T47D (cell line): ENCODE data around the gene HS1BP3.

ENCODE experiments used
- DNase-seq, 2 experiments: peaks; one replicate each; pipeline versions ENCODE4 v3.0.0 to v3.0.0-alpha.2; 2011 to 2012; ENCODE audit warnings: low read depth in 1 of 2, low spot score in 1 of 2
- JUND ChIP-seq: IDR thresholded peaks from 2 replicates; pipeline ENCODE4 v1.6.1; 2012; ENCODE audit warnings: low read depth
- in situ Hi-C: cut with HindIII; loops from 2 replicates; pipeline ENCODE4 v1.10.0; 2016; ENCODE audit warnings: low sequenced_read_pairs, low pct_unique_long_range_greater_than_20kb

Gene HS1BP3

DNA sequence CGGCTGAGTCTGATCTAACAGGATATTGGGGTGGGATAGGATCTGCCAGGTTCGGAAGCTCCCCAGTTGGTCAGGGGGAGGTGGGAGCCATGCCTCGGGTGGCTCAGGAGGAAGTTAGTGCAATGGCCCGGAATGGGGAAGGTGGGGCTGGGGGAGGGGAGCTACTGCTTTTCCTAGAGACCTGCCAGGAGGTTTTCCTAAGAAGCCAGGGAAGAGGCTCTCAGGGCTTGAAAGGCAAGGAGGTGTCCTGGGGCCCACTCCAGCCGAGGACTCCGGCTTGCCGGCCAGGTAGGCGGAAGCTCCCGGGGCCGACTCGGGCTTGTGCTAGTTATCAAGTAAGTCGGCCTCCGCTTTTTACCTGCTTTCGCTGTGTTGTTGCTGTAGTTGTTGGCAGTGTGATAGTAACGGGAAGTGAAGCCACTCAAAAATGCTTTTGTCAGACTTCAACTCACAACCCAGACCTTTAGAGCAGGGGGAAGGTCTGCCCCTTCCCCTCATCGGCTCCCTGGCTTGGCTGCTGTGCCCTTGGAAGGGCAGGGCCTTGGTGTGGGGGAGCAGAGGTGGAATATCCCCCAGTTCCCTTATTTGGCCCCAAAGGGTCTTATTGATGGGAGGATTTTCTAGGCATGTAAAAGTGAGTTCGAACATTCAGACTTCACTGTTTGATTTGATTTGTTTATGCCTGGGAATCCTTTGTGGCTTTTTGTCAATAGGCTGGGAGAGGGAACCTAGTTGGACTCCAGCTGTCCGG lies 21.5 kb upstream of the HS1BP3 start:
- DNase-seq = no peak
- in situ Hi-C loops = no loop called here
- no peak for TF ChIP-seq JUND

DNA sequence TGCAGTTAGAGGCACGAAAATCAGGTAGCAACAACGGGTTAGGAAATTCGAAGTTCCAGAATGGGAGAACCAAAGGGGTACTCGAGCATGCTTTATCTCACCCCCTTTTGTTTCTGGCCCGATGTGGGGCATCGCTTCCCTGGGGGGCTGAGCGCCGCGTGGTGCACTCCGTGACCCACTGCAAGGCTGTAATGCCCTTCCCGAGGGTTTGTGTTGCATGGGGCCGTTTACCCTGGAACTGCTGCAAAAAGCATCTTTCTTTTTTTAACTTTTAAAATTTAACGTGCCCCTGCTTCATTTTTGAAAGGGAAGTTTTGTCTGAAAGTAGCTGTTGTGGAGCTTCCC lies 20.8 kb upstream of the HS1BP3 start:
- no peak for TF ChIP-seq JUND
- in situ Hi-C loops = no loop called here
- no peak for DNase-seq

DNA sequence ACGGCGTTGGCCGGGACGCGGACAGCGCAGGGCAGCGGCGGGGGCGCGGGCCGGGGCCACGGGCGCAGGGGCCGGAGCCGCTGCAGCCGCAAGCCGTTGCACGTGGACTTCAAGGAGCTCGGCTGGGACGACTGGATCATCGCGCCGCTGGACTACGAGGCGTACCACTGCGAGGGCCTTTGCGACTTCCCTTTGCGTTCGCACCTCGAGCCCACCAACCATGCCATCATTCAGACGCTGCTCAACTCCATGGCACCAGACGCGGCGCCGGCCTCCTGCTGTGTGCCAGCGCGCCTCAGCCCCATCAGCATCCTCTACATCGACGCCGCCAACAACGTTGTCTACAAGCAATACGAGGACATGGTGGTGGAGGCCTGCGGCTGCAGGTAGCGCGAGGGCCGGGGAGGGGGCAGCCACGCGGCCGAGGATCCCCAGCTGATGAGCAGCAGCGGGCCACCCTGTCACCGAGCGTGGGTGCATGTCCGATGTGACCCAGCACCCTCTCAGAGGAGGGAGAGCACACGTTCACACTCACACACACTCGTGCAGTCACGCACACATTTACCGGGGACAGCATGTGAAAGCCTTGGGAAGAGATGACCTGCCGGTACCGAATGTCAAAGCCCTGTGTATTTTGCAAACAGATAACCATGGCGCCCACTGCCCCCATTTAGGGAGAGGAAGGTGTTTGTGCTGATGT lies 20.3 kb upstream of the HS1BP3 start:
- DNase-seq = no peak
- TF ChIP-seq JUND = no peak
- in situ Hi-C loops = no loop called here

DNA sequence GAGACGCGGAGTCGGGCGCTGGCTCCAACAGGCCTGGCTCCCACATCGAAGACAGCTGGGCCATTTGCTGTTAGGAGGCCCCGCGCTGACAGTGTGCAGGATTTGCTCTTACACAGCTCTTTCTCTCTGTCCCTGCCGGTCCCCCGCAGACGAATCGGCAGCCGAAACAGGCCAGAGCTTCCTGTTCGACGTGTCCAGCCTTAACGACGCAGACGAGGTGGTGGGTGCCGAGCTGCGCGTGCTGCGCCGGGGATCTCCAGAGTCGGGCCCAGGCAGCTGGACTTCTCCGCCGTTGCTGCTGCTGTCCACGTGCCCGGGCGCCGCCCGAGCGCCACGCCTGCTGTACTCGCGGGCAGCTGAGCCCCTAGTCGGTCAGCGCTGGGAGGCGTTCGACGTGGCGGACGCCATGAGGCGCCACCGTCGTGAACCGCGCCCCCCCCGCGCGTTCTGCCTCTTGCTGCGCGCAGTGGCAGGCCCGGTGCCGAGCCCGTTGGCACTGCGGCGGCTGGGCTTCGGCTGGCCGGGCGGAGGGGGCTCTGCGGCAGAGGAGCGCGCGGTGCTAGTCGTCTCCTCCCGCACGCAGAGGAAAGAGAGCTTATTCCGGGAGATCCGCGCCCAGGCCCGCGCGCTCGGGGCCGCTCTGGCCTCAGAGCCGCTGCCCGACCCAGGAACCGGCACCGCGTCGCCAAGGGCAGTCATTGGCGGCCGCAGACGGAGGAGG lies 19.6 kb upstream of the HS1BP3 start:
- no peak for DNase-seq
- in situ Hi-C loops = no loop called here

DNA sequence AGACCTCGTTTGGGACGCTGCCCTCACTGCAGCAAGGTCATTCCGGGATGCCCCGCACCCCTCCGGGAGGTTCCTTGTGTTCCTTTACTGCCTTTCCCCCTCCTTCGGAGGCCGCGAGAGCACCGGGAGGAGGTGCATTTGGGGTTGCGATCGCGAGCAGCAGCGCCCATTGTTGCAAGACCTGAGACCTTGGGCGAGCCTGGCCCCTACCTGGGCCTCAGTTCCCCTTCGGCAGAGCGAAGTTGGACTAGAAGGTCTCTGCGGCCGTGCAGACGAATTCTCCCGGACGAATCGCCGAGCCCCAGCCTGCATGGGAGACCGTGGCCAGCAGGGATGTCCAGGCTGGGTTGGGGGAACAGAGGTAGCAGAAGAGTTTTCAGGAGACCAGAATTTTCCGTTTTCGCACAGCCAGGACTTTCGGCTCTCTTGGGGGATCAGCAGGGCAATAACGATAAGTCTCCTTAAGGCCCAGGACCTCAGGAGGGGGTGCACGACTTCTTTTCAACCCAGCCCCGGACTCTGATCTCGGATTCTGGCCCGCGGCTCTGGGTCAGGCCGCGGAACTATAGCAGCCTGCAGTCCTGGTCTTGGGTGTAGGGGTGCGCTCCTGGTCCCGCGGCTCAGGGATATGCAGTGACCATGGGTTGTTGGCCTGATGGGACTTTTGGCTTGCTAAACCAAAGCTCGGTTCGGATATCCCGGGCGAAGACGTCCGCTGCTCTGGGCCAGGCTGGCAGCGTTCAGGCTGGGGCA lies 18.8 kb upstream of the HS1BP3 start:
- in situ Hi-C loops = no loop called here
- no peak for DNase-seq
- TF ChIP-seq JUND = no peak

More for the DNA sequence above, 19.6 kb upstream of the HS1BP3 start:
- TF ChIP-seq JUND = no peak

DNA sequence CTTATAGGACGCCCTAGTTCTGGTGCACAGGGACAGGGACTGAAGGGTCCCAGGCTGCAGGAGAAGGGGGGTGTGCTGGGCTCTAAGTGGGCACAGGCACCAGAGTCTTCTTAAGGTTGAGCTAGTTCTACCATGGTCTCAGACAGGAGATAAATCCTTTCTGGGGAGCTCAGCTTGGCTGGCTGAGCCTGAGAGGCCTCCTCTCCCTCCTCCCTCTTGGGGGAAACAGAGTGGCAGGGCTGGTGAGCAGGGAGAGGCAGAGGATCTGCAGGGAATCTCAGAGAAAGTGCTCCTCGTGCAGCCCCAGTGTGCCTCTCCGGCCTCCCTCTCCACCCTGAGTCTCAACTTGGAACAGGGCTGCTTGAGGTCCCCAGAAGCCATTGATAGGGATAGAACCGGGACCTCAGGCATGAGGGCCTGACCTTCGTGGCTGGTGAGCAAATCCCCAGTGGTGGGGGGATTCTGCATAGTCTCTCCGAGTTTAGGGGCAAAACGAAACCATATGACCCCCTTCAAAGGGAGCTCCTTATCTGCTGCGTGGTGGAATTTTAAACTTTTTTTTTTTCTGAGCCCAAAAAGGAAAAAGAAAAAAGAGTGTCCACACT lies 18.1 kb upstream of the HS1BP3 start:
- in situ Hi-C loops = no loop called here
- TF ChIP-seq JUND = no peak
- no peak for DNase-seq

DNA sequence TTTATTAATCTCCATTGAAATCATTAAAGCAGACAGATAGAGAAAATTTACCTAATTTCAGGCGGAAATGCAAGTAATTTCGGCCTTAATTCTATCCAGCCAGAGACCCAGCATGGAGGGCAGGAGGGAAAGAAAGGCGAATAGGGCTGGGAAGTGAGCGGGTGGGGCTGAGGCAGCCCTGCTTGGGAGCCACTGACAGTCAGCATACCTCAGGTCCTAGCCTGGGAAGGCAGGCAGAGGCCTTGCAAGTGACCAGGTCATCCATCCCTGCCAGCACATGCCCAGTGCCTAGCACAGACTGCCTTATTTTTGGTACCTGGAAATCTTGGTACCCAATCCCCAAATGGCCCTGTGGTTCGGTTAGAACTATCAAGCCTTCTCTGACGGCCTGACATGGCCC lies 17.6 kb upstream of the HS1BP3 start:
- DNase-seq = no peak
- in situ Hi-C loops = no loop called here
- TF ChIP-seq JUND = no peak

DNA sequence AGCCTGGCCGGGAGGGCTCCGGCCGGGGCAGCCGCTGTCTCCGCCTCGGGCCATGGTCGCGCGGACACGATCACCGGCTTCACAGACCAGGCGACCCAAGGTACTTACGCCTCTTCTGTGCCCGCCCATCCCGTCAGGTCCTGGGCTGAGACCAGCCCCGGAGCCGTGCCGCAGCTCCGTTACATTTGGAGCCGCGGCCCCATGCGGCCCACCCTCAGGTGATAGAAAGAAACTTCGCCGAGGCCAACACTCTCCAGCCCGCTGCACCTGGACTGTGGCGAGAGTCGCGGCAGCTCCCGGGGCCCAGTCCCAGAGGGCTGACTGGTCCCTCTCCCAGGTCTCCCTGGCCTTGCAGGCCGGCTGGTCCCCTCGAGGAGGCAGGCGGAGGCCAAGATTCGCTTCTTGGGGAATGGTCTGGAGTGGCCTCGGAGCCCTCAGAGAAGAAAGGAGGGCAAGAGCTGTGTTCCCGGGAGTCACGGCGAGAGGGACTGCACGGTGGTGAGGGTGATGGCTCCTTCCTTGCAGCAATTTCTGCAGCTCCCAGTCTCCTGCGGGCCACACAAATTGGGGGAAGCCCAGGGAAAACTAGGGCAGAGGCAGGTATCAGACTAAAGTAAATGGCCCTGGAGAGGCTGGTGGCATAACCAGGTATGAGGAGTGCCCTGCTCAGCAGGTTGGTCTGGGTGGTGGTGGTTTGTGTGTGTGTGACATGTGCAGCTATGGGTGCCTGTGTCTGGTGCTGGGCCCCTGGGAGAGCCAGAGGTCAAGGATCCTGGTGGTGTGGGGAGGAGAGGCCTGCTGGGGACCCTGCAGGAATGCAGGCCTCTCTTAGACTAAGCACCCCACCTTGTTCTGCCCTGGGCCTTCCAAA lies 16.9 kb upstream of the HS1BP3 start:
- in situ Hi-C loops = no loop called here
- TF ChIP-seq JUND = no peak
- peak; percentile 36 to 72 for DNase-seq

DNA sequence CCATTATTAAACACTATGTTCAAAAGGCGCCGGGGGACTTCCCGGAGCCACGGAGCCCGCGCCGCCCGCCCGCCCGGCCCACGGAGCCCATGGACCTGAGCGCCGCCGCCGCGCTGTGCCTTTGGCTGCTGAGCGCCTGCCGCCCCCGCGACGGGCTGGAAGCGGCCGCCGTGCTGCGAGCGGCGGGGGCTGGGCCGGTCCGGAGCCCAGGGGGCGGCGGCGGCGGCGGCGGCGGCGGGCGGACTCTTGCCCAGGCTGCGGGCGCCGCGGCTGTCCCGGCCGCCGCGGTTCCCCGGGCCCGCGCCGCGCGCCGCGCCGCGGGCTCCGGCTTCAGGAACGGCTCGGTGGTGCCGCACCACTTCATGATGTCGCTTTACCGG lies 16.2 kb upstream of the HS1BP3 start:
- in situ Hi-C loops = no loop called here
- TF ChIP-seq JUND = no peak
- DNase-seq = no peak

DNA sequence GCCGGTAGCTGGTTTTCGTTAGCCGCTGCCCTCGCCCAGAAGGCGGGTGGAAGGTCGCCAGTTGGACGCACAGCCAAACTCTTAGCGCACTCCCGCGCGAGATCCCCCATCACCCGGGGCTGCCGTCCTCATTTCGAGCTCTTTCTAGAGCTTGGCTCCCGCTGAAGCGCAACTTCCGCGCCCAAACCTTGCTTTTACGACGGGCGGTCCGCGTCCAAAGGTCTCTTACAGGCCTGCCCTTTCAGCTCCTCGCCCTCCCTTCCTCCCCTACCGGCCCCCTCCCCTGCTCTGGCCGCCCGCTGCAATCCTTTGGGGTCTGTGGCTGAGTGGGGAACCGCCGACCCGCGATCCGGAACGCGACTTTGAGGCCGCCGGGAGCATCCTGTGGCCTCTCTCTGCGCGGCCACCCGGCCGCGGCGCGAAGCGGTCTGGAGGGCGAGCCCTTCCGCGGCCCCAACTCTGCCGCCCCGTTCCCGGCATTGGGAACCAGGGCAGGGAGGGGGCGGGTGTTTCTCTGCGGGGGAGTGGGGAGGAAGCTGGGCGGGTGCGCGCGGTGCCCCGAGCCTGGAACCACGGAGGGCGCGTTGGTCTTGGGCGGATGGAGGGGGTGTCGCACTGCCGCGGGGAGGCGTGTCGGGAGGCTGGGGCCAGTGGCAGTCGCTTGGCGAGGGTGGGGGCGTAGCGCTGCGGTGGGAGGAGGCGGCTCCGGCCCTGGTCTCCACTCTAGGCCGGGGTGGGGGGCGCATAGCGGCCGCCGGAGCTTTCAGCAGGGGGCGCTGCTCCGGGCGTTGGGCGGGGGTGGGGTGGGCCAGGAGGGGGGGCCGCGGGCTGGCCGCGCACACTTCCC lies 15.6 kb upstream of the HS1BP3 start, which contains the start of gene GDF7:
Gene GDF7 (plus strand): TSS at position 841 of the 847 bp plus-strand sequence. CDS start 96 bp downstream, outside the sequence.
- DNase-seq = no peak
- TF ChIP-seq JUND = no peak
- in situ Hi-C loops = no loop called here

DNA sequence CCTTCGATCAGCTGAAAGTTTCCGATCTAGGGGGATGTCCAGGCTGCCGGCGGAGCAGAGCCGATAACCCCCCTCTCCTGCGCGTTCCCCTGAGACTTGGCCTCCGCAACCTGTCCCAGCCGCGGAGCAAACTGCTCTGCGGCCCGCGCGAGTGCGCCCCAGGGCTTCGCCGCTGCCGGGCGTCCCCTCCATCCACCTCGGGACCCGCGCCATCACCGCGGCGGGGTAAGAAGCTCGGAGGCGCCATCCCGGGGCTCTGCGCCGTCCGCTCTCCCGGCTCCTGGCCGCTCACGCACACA lies 15.1 kb upstream of the HS1BP3 start:
- in situ Hi-C loops = no loop called here

More for the DNA sequence above, 15.1 kb upstream of the HS1BP3 start:
- no peak for TF ChIP-seq JUND
- DNase-seq = no peak
